Measurements from ENCODE around the gene UCK2.

The UCK2 gene

DNA sequence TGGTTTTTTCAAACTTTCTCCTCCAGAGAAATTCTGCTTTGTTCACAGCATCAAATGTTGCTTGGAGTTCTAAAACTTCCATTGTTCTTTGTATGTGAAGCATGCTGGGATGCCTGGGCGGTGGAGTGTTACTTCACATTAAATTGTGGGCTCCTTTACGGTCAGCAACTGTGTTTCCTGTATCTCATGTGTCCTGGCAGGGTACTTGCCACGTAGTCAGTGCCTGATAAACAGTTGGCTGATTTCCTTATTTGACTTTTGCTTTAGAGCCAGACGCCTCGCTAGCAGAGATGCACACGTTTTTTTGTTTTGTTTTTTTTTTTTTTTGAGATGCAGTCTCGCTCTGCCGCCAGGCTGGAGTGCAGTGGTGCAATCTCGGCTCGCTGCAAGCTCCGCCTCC, 96.7 kb downstream of the UCK2 start:
- Histone ChIP-seq H4K20me1 (ENCODE audit: insufficient read depth, low read length) (no peaks in the 10 kb centered on the region), H3K9me3 (ENCODE audit: low read length) (no peaks in the 10 kb centered on the region), H3F3A (ENCODE audit: insufficient read depth, low read length) (no peaks in the 10 kb centered on the region), H3K36me3 (ENCODE audit: insufficient read depth, low read length) (no peaks in the 10 kb centered on the region), H3K9me2 (ENCODE audit: low read depth, low read length) (no peaks in the 10 kb centered on the region), H3K27ac (ENCODE audit: low read depth, low read length, poor library complexity, severe bottlenecking) (no peak overlapping the region), H2AFZ (ENCODE audit: low read length) (no peak overlapping the region), H3K4me3 (ENCODE audit: low read depth, low read length, poor library complexity, severe bottlenecking) (no peak overlapping the region), H3K9ac (ENCODE audit: low read length) (no peak overlapping the region), H3K4me1 (ENCODE audit: insufficient read depth, low read length, severe bottlenecking) (peaks cover 39% of the 10 kb centered on the region), H3K27me3 (ENCODE audit: insufficient read depth, low read length) (no peaks in the 10 kb centered on the region), H3K79me2 (ENCODE audit: insufficient read depth, low read length) (no peaks in the 10 kb centered on the region), H3K4me2 (ENCODE audit: low read length) (no peak overlapping the region)
- TF ChIP-seq CTCF (IDR thresholded peaks at IDR 0.05; ENCODE audit: low read length): no peak
- no peak for TF ChIP-seq EZH2 (IDR thresholded peaks at IDR 0.05; ENCODE audit: borderline replicate concordance, low read length)

- Histone ChIP-seq H3K9me3 (ENCODE audit: low read length) (no peaks in the 10 kb centered on the region), H3K79me2 (ENCODE audit: insufficient read depth, low read length) (no peaks in the 10 kb centered on the region), H3K4me1 (ENCODE audit: insufficient read depth, low read length, severe bottlenecking) (peaks cover 39% of the 10 kb centered on the region), H3K4me2 (ENCODE audit: low read length) (peak overlapping the region; percentile 21; the same call in 1 of the 2 replicates), H2AFZ (ENCODE audit: low read length) (no peak overlapping the region), H3K36me3 (ENCODE audit: insufficient read depth, low read length) (no peaks in the 10 kb centered on the region), H3K27ac (ENCODE audit: low read depth, low read length, poor library complexity, severe bottlenecking) (peak overlapping the region; percentile 86), H4K20me1 (ENCODE audit: insufficient read depth, low read length) (no peaks in the 10 kb centered on the region), H3K4me3 (ENCODE audit: low read depth, low read length, poor library complexity, severe bottlenecking) (no peak overlapping the region), H3K9ac (ENCODE audit: low read length) (peak overlapping the region; percentile 33; the same call in 1 of the 2 replicates), H3F3A (ENCODE audit: insufficient read depth, low read length) (no peaks in the 10 kb centered on the region), H3K9me2 (ENCODE audit: low read depth, low read length) (no peaks in the 10 kb centered on the region), H3K27me3 (ENCODE audit: insufficient read depth, low read length) (no peaks in the 10 kb centered on the region)
- TF ChIP-seq CTCF (IDR thresholded peaks at IDR 0.05; ENCODE audit: low read length): no peak
- TF ChIP-seq EZH2 (IDR thresholded peaks at IDR 0.05; ENCODE audit: borderline replicate concordance, low read length): no peak
Observed at GRCh38 chr1:165925498-165926079, 98.2 kb downstream of the UCK2 start.

GRCh38 chr1:165927169-165927568, 99.8 kb downstream of the UCK2 start:
- Histone ChIP-seq H2AFZ (ENCODE audit: low read length) (no peak overlapping the region), H3K36me3 (ENCODE audit: insufficient read depth, low read length) (no peaks in the 10 kb centered on the region), H3K9ac (ENCODE audit: low read length) (no peak overlapping the region), H3K4me1 (ENCODE audit: insufficient read depth, low read length, severe bottlenecking) (peaks cover 40% of the 10 kb centered on the region), H3F3A (ENCODE audit: insufficient read depth, low read length) (no peaks in the 10 kb centered on the region), H3K79me2 (ENCODE audit: insufficient read depth, low read length) (no peaks in the 10 kb centered on the region), H3K27me3 (ENCODE audit: insufficient read depth, low read length) (no peaks in the 10 kb centered on the region), H4K20me1 (ENCODE audit: insufficient read depth, low read length) (no peaks in the 10 kb centered on the region), H3K27ac (ENCODE audit: low read depth, low read length, poor library complexity, severe bottlenecking) (peak overlapping the region; percentile 86), H3K9me3 (ENCODE audit: low read length) (no peaks in the 10 kb centered on the region), H3K4me3 (ENCODE audit: low read depth, low read length, poor library complexity, severe bottlenecking) (no peak overlapping the region), H3K9me2 (ENCODE audit: low read depth, low read length) (no peaks in the 10 kb centered on the region), H3K4me2 (ENCODE audit: low read length) (no peak overlapping the region)
- TF ChIP-seq CTCF (IDR thresholded peaks at IDR 0.05; ENCODE audit: low read length): no peak
- no peak for TF ChIP-seq EZH2 (IDR thresholded peaks at IDR 0.05; ENCODE audit: borderline replicate concordance, low read length)
